Left lobe of liver (tissue), 1 donor: ENCODE results near the gene AMELY. TPM values are rescaled to one million over a fixed set of nuclear protein-coding genes. Genes with fewer than 3 reads are reported as not detected.

Source experiments
- total RNA-seq: library from RNA; stranded (reverse); gene quantifications from one replicate; pipeline ENCODE4 v1.2.1, GENCODE V29; 2021
- donor health status: DM: no; HTN: yes; CAD: no.

Gene AMELY
- total RNA-seq, 1 donor from 2014 or later, result not detected

Other genes starting within 250 kb of the AMELY start
- gene TBL1Y, start 1.1 kb downstream of the AMELY start, total RNA-seq, result 3.1 TPM